ENCODE results near the gene LPP. TPM values are rescaled to one million over a fixed set of nuclear protein-coding genes. Genes with fewer than 3 reads are reported as not detected.

The LPP gene
- total RNA-seq, 1 donor from 2014 or later = 1,791 TPM

DNA sequence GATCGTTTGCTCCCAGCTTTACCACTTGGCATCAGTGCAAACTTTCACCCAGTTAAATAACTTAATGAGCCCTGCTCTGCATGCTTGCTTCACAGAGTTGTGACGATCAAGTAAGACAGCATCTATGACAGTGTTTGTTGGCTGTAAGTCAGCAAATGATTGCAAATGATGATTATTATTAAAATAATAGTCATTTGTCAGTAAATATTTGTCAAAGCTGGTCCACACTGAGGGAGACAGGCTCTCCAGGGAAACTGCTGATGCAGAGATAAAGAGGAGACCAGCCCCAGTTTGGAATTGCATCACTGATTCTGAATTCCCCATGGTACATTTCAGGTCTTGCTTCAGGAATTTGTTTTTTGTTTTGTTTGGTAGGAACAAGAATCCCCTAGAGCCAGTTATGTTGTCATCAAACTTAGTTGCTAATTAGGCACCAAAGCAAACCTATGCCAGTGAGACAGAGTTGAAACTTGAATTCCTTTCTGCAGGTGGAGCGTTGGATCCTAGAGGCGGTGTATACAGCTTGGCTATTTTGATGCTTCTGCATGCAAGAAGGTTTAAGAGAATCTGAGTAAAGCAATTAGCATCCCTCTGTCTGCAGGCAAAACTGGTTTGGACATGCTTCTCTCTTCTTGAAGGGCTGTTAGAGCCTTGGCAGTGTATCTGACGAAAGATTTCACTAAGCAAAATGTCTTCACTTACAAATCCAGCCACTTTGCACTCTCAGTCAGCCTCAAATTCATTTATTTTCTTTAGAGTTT is 679.2 kb downstream of the LPP start:
- Histone ChIP-seq H3K4me3 (no peak overlapping the region), H3K36me3 (no peaks in the 10 kb centered on the region), H3K9me3 (no peaks in the 10 kb centered on the region), H3K4me1 (peaks cover 0 to 11% of the 10 kb centered on the region in 2 donors), H3K27ac (peak overlapping the region in 1 of 2 donors; percentile 38), H3K27me3 (no peaks in the 10 kb centered on the region)
- intact Hi-C loops (cut with DNase I) = no loop called here
- DNase-seq (ENCODE audit: low spot score in 2 of 2) = no peak
- TF ChIP-seq, protein P1, sequence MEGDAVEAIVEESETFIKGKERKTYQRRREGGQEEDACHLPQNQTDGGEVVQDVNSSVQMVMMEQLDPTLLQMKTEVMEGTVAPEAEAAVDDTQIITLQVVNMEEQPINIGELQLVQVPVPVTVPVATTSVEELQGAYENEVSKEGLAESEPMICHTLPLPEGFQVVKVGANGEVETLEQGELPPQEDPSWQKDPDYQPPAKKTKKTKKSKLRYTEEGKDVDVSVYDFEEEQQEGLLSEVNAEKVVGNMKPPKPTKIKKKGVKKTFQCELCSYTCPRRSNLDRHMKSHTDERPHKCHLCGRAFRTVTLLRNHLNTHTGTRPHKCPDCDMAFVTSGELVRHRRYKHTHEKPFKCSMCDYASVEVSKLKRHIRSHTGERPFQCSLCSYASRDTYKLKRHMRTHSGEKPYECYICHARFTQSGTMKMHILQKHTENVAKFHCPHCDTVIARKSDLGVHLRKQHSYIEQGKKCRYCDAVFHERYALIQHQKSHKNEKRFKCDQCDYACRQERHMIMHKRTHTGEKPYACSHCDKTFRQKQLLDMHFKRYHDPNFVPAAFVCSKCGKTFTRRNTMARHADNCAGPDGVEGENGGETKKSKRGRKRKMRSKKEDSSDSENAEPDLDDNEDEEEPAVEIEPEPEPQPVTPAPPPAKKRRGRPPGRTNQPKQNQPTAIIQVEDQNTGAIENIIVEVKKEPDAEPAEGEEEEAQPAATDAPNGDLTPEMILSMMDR (IDR thresholded peaks at IDR 0.05) = no peak

DNA sequence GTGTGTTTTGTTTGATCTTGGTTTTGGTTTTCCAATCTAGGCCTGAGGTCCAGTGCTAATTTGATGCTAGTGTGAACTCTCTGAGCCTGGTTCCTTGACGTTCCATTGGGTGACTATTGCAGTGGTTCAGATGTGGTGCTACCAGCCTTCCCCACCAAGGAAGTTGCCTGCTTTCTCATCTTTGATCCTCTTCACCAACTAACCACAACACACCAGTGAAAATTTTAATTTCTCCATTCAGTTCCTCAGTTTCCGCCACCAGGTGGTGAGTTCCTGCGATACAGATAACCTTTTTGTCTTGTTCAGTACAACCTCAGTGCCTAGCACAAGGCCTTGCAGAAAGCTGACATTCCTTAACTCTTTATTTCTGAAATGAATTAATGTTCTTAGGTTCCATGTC is 680.4 kb downstream of the LPP start:
- Histone ChIP-seq H3K9me3 (no peaks in the 10 kb centered on the region), H3K27ac (no peak overlapping the region), H3K36me3 (no peaks in the 10 kb centered on the region), H3K27me3 (no peaks in the 10 kb centered on the region), H3K4me1 (peaks cover 0 to 11% of the 10 kb centered on the region in 2 donors), H3K4me3 (no peak overlapping the region)
- no peak for DNase-seq (ENCODE audit: low spot score in 2 of 2)
- intact Hi-C loops (cut with DNase I) = no loop called here
- TF ChIP-seq, protein P1 (IDR thresholded peaks at IDR 0.05) = no peak

DNA sequence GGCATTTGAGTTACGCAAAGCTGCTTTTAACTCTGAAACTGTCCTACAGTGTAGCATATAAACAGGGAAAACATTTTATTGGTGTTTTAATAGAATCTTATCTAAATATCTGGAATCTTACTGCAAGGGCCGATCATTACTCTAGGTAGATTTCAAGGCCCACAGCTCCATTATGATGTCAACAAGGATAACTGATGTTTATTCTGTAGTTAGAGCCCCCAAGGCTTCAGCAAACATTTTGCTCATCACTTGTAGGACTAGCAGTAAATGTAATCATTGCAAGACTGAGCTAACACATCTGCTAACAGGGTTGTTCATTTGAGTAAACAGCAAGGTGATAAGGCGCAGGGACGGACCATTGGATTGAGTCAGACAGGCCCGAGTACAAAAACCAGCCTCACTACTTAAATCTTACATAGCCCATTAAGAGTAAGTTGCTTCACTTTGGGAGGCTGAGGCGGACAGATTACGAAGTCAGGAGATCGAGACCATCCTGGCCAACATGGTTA is 685.3 kb downstream of the LPP start:
- H3K27ac ChIP-seq = no peak overlapping the region
- H3K27me3 ChIP-seq = no peaks in the 10 kb centered on the region
- no peaks in the 10 kb centered on the region for H3K36me3 ChIP-seq
- TF ChIP-seq, protein P1 (IDR thresholded peaks at IDR 0.05) = no peak
- H3K4me3 ChIP-seq = no peak overlapping the region
- DNase-seq (ENCODE audit: low spot score in 2 of 2) = no peak
- no peaks in the 10 kb centered on the region for H3K9me3 ChIP-seq
- intact Hi-C loops (cut with DNase I) = no loop called here
- H3K4me1 ChIP-seq = no peaks in the 10 kb centered on the region

DNA sequence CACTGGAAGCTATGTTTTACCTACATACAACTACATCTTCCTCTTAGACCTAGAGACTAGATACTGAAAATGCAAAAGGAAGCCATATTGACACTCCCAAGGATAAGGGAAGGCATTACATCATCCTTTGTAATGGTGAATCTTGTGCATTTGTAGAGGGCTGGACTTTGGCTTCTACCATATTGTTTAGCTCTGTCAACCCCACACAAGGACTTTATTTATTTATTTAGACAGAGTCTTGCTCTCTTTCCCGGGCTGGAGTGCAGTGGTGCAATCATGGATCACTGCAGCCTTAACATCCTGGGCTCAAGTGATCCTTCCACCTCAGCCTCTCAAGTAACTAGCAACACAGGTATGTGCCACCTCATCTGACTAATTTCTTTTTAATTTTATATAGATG is 686.3 kb downstream of the LPP start:
- H3K4me1 ChIP-seq = no peaks in the 10 kb centered on the region
- H3K4me3 ChIP-seq = no peak overlapping the region
- no peaks in the 10 kb centered on the region for H3K9me3 ChIP-seq
- H3K27ac ChIP-seq = no peak overlapping the region
- DNase-seq (ENCODE audit: low spot score in 2 of 2) = no peak
- intact Hi-C loops (cut with DNase I) = no loop called here
- no peaks in the 10 kb centered on the region for H3K36me3 ChIP-seq
- TF ChIP-seq, protein P1 (IDR thresholded peaks at IDR 0.05) = no peak
- H3K27me3 ChIP-seq = no peaks in the 10 kb centered on the region

DNA sequence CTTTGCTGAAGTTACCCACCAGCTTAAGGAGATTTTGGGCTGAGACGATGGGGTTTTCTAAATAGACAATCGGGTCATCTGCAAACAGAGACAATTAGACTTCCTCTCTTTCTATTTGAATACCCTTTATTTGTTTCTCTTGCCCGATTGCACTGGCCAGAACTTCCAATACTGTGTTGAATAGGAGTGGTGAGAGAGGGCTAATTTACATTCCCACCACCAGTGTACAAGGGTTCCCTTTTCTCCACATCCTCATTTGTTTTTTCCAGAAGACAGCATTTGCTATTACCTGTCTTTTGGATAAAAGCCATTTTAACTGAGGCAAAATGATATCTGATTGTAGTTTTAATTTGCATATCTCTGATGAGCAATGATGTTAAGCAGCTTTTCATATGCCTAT is 687.9 kb downstream of the LPP start:
- H3K9me3 ChIP-seq = no peaks in the 10 kb centered on the region
- H3K36me3 ChIP-seq = no peaks in the 10 kb centered on the region
- intact Hi-C loops (cut with DNase I) = no loop called here
- no peaks in the 10 kb centered on the region for H3K4me1 ChIP-seq
- TF ChIP-seq, protein P1 (IDR thresholded peaks at IDR 0.05) = no peak
- H3K4me3 ChIP-seq = no peak overlapping the region
- H3K27me3 ChIP-seq = no peaks in the 10 kb centered on the region
- DNase-seq (ENCODE audit: low spot score in 2 of 2) = no peak
- H3K27ac ChIP-seq = no peak overlapping the region
